Stimulated activated CD4-positive, alpha-beta T cell treated with anti-CD3 and anti-CD28 coated beads, Interleukin-2, amount 100 ng/mL, for 24 hours (primary cell): Measurements from ENCODE around the gene PSMF1.

ENCODE experiments used
- DNase-seq, 2 donors: peaks; one replicate each; pipeline ENCODE4 v3.0.0-alpha.2; 2020

The PSMF1 gene

DNA sequence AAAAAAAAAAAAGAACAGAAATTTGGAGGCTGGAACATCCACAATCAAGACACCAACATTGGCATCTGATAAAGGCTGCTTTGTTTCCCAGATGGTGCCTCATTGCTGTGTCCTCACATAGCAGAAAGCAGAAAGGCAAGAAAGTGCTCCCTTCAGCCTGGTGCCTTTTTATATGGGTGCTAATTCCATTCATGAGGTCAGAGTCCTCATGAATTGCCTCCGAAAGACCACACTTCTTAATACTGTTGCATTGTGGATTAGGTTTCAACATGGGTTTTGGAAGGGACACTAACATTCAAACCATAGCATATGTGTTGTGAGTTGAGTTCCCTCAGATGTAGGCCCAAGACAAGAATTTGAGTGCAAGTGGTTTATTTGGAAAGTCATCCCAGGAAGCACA is 76.8 kb downstream of the PSMF1 start:
- no peak for DNase-seq

- DNase-seq: no peak
These were observed 78.2 kb downstream of the PSMF1 start for GRCh38 chr20:1196634-1197033.

GRCh38 chr20:1197801-1198200 is 79.4 kb downstream of the PSMF1 start:
- DNase-seq: no peak

- no peak for DNase-seq
These were observed 80.3 kb downstream of the PSMF1 start for GRCh38 chr20:1198751-1199150.

DNA sequence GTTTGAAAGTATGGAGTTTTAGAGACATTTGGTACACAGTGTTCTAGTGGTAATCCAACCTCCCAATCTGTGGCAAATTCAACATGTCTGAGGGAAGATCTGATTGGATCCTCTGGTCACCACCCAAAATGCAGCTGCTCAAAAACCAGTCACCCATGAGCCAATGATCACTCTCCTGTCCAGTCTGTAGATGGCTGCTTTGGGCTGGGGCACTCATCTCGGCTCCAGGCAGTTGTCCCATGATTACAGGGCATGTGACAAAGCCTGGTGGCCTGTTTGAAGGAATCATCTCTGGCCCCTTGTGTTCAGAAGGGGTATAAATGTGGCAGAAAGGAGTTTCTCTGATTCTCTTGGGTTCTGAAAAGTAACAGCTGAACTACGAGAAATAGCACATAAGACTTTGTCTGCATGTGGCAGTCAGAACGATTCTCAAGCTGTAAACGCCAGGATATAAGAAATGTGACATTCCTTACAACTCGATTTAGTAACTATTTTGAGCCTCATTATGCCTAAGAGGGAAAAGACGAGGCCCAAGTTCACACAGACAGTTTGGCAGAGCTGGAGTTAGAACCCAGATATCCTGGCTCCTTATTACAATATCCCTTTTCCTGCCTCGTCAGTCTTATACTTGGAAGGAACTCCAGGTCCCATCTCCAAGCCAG is 80.9 kb downstream of the PSMF1 start:
- no peak for DNase-seq

- DNase-seq: no peak
These were observed 81.6 kb downstream of the PSMF1 start for GRCh38 chr20:1199964-1200363.

- no peak for DNase-seq
These were observed 84.5 kb downstream of the PSMF1 start, which contains the start of gene C20orf202 for GRCh38 chr20:1202762-1203504. C20orf202 (plus strand) TSS chr20:1203454; CDS start chr20:1203586, 132 bp downstream.

GRCh38 chr20:1203630-1204029 is 85.2 kb downstream of the PSMF1 start:
- no peak for DNase-seq

GRCh38 chr20:1204113-1204512 is 85.7 kb downstream of the PSMF1 start:
- no peak for DNase-seq

- no peak for DNase-seq
These were observed 86.2 kb downstream of the PSMF1 start for GRCh38 chr20:1204576-1204975.

- no peak for DNase-seq
These were observed 87.4 kb downstream of the PSMF1 start for GRCh38 chr20:1205802-1206201.

GRCh38 chr20:1206366-1207148 is 88.2 kb downstream of the PSMF1 start:
- no peak for DNase-seq

DNA sequence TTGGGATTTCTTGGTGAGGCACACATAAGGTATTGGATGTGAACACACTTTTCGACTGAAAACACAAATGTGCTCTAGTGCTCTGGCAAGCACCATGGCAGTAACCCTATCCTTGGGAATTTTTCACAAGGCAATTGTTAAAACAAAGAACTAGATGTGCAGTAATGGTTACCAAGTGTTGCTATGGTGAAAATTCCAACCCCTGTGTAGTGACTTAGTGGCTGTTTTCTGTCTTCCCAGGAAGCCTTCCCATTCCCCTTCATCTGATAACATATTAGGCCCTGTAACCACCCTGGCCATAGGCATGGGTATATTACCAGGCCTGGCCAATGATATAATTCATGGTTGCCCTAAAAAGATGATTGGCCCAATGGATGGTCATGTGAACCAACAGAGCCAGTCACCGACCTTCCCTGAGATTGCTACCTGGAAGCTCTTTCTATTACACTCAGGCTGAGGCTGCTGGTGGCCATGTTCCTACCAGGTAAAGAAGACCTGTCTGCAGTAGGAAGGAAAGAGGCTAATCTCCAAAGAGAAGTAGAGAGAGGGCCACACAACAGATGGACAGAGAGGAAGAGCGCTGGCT is 89.0 kb downstream of the PSMF1 start:
- no peak for DNase-seq

DNA sequence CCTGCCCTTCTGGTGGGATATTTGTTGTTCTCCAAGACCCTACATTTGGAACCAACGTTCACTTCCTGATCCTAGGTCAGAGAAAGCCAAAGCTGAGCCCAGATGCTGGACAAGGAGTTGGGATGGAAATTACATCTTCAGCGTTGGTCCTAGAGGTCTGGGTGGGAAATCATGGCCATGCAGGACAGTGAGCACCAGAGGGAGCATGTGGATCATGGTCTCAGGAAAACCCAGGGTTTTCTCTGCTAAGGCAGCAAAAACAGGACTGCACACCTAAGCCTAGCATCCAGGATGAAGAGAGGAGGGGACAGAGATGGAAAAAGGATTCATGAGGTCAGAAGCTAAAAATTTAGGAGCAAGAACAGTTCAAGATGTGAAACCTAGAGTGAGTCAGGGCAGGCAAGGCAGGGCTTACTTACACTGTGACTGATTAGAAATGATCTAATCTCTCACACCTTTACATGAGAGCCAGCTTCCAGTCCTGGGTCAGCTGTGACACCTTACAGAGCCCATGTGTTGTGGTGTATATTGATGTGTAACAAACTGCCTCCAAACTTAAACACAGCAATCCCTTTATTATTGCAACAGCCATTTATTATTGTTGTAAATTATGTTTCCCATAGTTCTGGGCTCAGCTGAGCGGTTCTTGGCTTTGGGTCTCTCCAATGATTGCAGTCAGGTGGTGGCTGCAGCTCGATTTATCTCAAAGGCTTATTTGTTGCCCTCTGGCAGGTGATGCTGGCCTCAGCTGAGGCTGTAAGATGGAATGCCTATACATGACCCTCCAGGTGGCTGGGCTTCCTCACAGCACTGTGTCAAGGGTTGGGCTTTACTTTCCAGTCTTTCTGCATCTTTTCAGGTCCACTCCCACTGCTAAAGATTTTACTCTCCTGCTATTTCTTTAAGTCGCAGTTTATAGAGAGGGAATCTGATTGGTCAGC is 91.3 kb downstream of the PSMF1 start:
- DNase-seq: no peak

DNA sequence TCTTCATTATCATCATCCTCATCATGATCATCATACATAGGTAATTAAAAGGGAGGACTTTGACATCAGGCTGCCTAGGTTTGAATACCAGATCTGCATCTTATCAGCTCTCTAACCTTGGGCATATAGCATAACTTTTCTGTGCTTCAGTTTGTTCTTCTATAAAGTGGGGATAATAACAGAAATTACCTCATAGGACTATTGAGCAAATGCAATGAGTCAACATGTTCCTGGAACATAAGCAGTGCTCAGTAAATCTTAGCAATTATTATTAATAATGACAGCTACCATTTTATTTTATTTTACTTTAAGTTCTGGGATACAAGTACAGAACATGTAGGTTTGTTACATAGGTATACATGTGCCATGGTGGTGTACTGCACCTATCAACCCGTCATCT is 92.1 kb downstream of the PSMF1 start:
- no peak for DNase-seq

- DNase-seq: no peak
These were observed 93.6 kb downstream of the PSMF1 start for GRCh38 chr20:1212023-1212422.

- peak; percentile 71 to 76 for DNase-seq
These were observed 94.4 kb downstream of the PSMF1 start for GRCh38 chr20:1212607-1213396.

- DNase-seq: no peak
These were observed 96.4 kb downstream of the PSMF1 start for GRCh38 chr20:1214838-1215261.

DNA sequence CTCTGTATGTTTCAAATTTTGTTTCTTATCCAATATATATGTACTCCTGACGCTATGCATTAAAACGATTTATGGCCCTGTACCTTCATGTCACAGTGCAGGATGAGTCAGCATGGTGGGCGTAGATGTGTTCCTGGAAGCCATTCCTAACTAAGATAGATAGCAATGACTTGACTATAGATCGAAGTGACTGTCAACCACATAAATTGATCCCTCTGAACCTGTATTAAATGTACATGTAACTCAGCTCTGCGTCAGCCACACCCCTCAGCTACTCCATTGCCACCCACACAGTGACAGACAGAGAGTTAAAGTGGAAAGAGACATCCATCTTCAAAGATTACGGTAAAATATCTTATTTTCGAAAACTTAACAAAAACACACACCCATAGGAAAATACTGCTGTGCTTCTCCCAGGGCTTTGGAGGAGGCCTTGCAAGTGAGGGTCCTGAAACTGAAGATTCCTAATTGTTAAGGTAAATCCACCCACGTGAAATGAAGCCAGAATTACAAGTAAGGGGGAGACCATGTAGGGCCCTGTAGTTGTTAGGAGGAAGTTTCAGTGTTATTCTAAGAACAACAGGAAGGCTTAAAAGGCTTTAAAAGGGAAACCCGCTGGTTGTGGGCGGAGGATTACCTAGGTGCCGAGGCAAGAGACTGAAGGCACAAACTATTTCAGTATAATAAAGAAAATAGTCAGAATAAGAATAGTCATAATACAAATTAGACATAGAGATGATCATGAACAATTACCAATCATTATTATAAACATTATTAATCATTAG is 97.2 kb downstream of the PSMF1 start:
- peak; percentile 67 for DNase-seq
